ENCODE results near the gene GAA. TPM values are rescaled to one million over a fixed set of nuclear protein-coding genes. Genes with fewer than 3 reads are reported as not detected.
"Not testable (repeated sequence)": the region's sequence is repeated elsewhere in the genome, so short reads cannot be mapped to it uniquely, and the experiment has no call there.

Gene GAA
- total RNA-seq, 2 donors from 2014 or later = 63.0 to 93.9 TPM

DNA sequence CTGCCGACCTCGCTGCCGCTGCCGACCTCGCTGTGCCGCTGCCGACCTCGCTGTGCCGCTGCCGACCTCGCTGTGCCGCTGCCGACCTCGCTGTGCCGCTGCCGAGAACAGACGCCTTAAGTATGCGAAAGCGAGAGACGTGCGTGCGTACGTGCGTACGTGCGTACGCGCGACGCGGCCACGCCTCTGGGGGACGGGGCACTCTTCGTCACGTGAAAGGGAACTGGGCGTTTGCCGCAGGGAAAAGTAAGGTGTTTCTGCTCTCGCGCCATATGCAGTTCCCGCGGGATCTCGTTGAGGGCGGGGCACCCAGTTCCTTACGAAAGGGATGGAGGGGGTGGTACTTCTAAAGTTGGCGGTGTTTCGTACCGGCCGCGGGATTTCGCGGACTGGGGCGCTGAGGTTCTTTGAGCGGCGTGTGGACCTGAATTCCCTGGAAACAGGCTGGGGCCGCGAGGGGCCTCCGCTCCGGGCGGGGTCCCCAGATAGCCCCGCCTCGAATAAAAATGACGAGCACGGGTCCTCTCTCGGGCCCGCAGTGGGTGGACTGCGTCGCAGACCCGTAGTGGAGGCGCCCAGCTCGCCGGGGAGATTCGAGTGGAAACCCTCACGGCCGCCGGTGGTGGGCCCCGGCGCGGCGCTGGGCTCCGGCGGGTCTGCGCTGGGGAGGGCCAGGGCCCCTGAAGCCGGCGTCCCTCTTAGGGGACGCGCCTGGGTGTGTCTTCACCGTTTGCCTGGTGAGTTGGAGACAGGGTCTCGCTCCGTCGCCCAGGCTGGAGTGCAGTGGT, 45.8 kb downstream of the GAA start, which contains the start of gene EIF4A3:
Gene EIF4A3 (minus strand): TSS at position 94 of the 788 bp plus-strand sequence. CDS start 167 bp downstream, outside the sequence.
- Histone ChIP-seq H3K4me1 (peaks cover 17% of the 10 kb centered on the region), H3K4me3 (peak within 1 kb of the TSS; percentile 94 to 96), H3K9me3 (no peaks in the 10 kb centered on the region), H3K36me3 (replicated peaks in 1 of 2; ENCODE audit: insufficient read depth in 1 of 2, low read depth in 2 of 2) (peaks cover 0 to 11% of the 10 kb centered on the region in 2 donors), H3K27ac (peak within 1 kb of the TSS; percentile 84 to 95 (median 86)), H3K27me3 (no peaks in the 10 kb centered on the region)
- TF ChIP-seq, protein P1, sequence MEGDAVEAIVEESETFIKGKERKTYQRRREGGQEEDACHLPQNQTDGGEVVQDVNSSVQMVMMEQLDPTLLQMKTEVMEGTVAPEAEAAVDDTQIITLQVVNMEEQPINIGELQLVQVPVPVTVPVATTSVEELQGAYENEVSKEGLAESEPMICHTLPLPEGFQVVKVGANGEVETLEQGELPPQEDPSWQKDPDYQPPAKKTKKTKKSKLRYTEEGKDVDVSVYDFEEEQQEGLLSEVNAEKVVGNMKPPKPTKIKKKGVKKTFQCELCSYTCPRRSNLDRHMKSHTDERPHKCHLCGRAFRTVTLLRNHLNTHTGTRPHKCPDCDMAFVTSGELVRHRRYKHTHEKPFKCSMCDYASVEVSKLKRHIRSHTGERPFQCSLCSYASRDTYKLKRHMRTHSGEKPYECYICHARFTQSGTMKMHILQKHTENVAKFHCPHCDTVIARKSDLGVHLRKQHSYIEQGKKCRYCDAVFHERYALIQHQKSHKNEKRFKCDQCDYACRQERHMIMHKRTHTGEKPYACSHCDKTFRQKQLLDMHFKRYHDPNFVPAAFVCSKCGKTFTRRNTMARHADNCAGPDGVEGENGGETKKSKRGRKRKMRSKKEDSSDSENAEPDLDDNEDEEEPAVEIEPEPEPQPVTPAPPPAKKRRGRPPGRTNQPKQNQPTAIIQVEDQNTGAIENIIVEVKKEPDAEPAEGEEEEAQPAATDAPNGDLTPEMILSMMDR (IDR thresholded peaks at IDR 0.05) = peak in 1 of 7 experiments; percentile 20
- peak; percentile 89 to 96 (median 95) for TF ChIP-seq POLR2A (IDR thresholded peaks at IDR 0.05)
- peak; percentile 98 for ATAC-seq
- WGBS, 2 donors = 0 to 1% methylated on average over 15 to 88 of the region's 90 CpGs
- intact Hi-C loops (cut with DNase I) = no loop called here
- peak; percentile 98 to 99 (median 99) for DNase-seq

DNA sequence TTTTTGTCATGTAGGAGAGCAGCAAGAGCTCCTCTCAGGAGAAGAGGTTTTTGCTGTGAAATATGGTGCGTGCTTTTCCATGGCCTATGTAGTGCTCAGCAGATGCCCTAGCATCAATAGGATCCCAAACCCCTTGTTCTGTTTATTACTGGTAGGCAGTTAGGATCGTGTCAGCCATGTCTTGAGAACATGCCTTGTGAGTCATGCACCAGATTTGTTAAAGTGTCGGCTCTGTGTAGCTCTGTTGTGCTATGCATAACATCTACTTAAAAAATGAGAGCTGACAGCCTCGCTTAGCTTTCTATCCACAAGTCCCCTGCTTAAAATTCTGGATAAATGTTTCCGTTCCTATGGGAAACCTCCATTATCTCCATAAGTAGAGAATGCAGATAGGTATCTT, 50.0 kb downstream of the GAA start:
- 71 to 82% methylated on average over 5 of the region's 5 CpGs for WGBS, 2 donors
- DNase-seq (no peak), ATAC-seq (no peak)
- H3K27ac ChIP-seq = no peak overlapping the region
- no peak for TF ChIP-seq POLR2A (IDR thresholded peaks at IDR 0.05)
- H3K4me3 ChIP-seq = no peak overlapping the region
- peaks cover 5% of the 10 kb centered on the region for H3K4me1 ChIP-seq
- H3K27me3 ChIP-seq = no peaks in the 10 kb centered on the region
- intact Hi-C loops (cut with DNase I) = no loop called here
- no peaks in the 10 kb centered on the region for H3K36me3 ChIP-seq (replicated peaks in 1 of 2; ENCODE audit: insufficient read depth in 1 of 2, low read depth in 2 of 2)
- H3K9me3 ChIP-seq = no peaks in the 10 kb centered on the region

DNA sequence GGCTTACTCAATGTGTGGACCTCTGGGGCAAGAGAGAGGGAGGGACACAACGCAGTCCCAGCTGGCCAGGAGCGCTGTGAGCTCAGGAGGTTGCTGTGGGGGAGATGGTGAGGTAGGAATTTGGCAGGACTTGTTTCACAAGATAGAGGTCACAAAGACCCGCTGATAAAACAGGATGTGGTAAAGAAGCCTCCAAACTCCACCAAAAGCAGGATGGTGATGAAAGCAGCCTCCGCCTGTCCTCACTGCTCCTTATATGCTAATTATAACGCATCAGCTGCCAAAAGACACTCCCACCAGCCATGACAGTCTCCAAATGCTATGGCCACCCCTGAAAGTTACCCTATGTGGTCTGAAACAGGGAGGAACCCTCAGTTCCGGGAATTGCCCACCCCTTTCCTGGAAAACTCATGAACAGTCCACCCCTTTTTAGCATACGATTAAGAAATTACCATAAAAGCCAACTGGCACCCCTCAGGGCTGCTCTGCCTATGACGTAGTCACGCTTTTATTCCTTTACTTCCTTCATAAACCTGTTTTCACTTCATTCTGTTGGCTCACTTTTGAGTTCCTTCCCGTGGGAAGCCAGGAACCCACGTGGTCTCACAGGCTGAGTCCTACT, 50.8 kb downstream of the GAA start:
- Histone ChIP-seq H3K27me3 (no peaks in the 10 kb centered on the region), H3K4me1 (peaks cover 5% of the 10 kb centered on the region), H3K36me3 (replicated peaks in 1 of 2; ENCODE audit: insufficient read depth in 1 of 2, low read depth in 2 of 2) (no peaks in the 10 kb centered on the region), H3K4me3 (no peak overlapping the region), H3K27ac (no peak overlapping the region), H3K9me3 (no peaks in the 10 kb centered on the region)
- ATAC-seq = no peak
- 66 to 79% methylated on average over 11 of the region's 11 CpGs for WGBS, 2 donors
- no peak for TF ChIP-seq POLR2A (IDR thresholded peaks at IDR 0.05)
- TF ChIP-seq, protein P1 (IDR thresholded peaks at IDR 0.05) = no peak
- intact Hi-C loops (cut with DNase I) = no loop called here
- no peak for DNase-seq

DNA sequence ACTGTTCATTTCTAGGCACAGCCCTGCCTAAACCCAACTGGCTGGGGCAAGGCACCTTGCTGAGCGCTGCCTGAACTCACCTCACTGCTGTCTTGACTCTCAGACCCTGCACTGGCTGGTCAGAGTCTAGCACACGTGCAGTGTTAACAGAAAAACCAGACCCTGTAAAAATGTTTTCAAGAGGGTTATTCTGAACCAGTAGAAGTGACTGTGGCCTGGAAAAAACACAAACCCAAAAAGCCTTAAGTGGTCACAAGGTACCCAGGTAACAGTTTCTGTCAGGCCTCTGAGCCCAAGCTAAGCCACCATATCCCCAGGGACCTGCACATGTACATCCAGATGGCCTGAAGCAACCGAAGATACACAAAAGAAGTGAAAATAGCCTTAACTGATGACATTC, 51.6 kb downstream of the GAA start:
- Histone ChIP-seq H3K27me3 (no peaks in the 10 kb centered on the region), H3K27ac (no peak overlapping the region), H3K9me3 (no peaks in the 10 kb centered on the region), H3K4me3 (no peak overlapping the region), H3K36me3 (replicated peaks in 1 of 2; ENCODE audit: insufficient read depth in 1 of 2, low read depth in 2 of 2) (no peaks in the 10 kb centered on the region), H3K4me1 (peaks cover 4% of the 10 kb centered on the region)
- ATAC-seq (no peak), DNase-seq (no peak)
- WGBS, 2 donors = 71% methylated on average over 3 of the region's 3 CpGs
- intact Hi-C loops (cut with DNase I) = no loop called here
- TF ChIP-seq POLR2A (IDR thresholded peaks at IDR 0.05) = no peak
- TF ChIP-seq, protein P1 (IDR thresholded peaks at IDR 0.05) = no peak

DNA sequence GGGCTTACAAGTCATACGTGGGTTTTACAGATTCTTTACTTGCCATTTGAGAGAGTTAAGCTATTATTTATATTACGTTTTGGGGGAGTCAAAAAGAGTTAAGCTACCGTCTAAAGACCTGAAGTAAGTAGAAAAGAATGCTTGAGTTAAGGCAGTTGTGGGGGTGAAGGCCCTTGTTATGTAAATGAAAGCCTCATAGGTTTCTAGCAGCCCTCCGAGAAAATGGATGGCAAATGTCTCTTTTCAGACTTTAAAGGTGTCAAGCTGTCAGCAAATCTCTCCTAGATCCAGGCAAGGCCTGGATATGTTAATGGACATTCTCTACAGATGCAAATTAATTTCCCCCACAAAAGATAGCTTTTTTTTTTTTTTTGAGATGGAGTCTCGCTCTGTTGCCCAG, 52.8 kb downstream of the GAA start:
- intact Hi-C loops (cut with DNase I) = no loop called here
- Histone ChIP-seq H3K4me1 (no peaks in the 10 kb centered on the region), H3K27me3 (no peaks in the 10 kb centered on the region), H3K27ac (no peak overlapping the region), H3K9me3 (no peaks in the 10 kb centered on the region), H3K4me3 (no peak overlapping the region), H3K36me3 (replicated peaks in 1 of 2; ENCODE audit: insufficient read depth in 1 of 2, low read depth in 2 of 2) (no peaks in the 10 kb centered on the region)
- DNase-seq (no peak), ATAC-seq (no peak)
- no peak for TF ChIP-seq POLR2A (IDR thresholded peaks at IDR 0.05)
- TF ChIP-seq, protein P1 (IDR thresholded peaks at IDR 0.05) = no peak
- WGBS, 2 donors = 82 to 83% methylated on average over 5 of the region's 5 CpGs

DNA sequence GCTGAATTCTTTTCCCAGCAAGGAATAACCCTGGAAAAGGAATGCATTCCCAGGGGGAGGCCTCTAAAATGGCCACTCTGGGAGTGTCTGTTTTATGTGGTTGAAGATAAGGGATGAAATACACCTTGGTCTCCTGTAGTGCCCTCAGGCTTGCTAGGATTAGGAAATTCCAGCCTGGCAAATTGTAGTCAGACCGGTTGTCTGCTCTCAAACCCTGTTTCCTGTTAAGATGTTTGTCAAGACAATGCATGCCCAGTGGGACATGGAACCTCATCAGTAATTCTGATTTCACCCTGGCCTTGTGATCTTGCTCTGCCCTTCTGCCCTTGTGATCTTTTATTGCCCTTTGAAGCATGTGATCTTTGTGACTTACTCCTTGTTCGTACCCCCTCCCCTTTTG, 54.2 kb downstream of the GAA start:
- H3K27ac ChIP-seq; ATAC-seq; DNase-seq; H3K36me3 ChIP-seq (replicated peaks in 1 of 2; ENCODE audit: insufficient read depth in 1 of 2, low read depth in 2 of 2); H3K4me1 ChIP-seq; H3K9me3 ChIP-seq; H3K4me3 ChIP-seq; H3K27me3 ChIP-seq; intact Hi-C loops (cut with DNase I): not testable (repeated sequence)
- 61 to 69% methylated on average over 2 of the region's 2 CpGs for WGBS, 2 donors

Data from body of pancreas (tissue), 4 donors.